ENCODE data around the gene FBXL13.
"Not testable (repeated sequence)": the region's sequence is repeated elsewhere in the genome, so short reads cannot be mapped to it uniquely, and the experiment has no call there.

Gene FBXL13

GRCh38 chr7:103097041-103097440 lies 22.4 kb upstream of the FBXL13 start:
- no peak overlapping the region for H3K4me3 ChIP-seq (ENCODE audit: low read length)
- TF ChIP-seq ZNF274 (IDR thresholded peaks at IDR 0.05; ENCODE audit: low read depth, low read length): no peak

GRCh38 chr7:103095558-103095957 lies 21.0 kb upstream of the FBXL13 start:
- not testable (repeated sequence) for H3K4me3 ChIP-seq (ENCODE audit: low read length)

- no peak for TF ChIP-seq ZNF274 (IDR thresholded peaks at IDR 0.05; ENCODE audit: low read depth, low read length)
- no peak overlapping the region for H3K4me3 ChIP-seq (ENCODE audit: low read length)
Observed at GRCh38 chr7:103094102-103094501, 19.5 kb upstream of the FBXL13 start.

GRCh38 chr7:103093429-103093828 lies 18.8 kb upstream of the FBXL13 start:
- TF ChIP-seq ZNF274 (IDR thresholded peaks at IDR 0.05; ENCODE audit: low read depth, low read length): no peak

GRCh38 chr7:103092321-103092720 lies 17.7 kb upstream of the FBXL13 start:
- not testable (repeated sequence) for H3K4me3 ChIP-seq (ENCODE audit: low read length)

More at GRCh38 chr7:103093429-103093828, 18.8 kb upstream of the FBXL13 start:
- no peak overlapping the region for H3K4me3 ChIP-seq (ENCODE audit: low read length)

GRCh38 chr7:103083210-103083609 lies 8.6 kb upstream of the FBXL13 start:
- no peak for TF ChIP-seq ZNF274 (IDR thresholded peaks at IDR 0.05; ENCODE audit: low read depth, low read length)
- no peak overlapping the region for H3K4me3 ChIP-seq (ENCODE audit: low read length)

GRCh38 chr7:103082497-103082896 lies 7.9 kb upstream of the FBXL13 start:
- no peak for TF ChIP-seq ZNF274 (IDR thresholded peaks at IDR 0.05; ENCODE audit: low read depth, low read length)

GRCh38 chr7:103080923-103081322 lies 6.3 kb upstream of the FBXL13 start:
- no peak overlapping the region for H3K4me3 ChIP-seq (ENCODE audit: low read length)
- TF ChIP-seq ZNF274 (IDR thresholded peaks at IDR 0.05; ENCODE audit: low read depth, low read length): no peak

More at GRCh38 chr7:103082497-103082896, 7.9 kb upstream of the FBXL13 start:
- H3K4me3 ChIP-seq (ENCODE audit: low read length): no peak overlapping the region

GRCh38 chr7:103079836-103080235 lies 5.2 kb upstream of the FBXL13 start:
- no peak for TF ChIP-seq ZNF274 (IDR thresholded peaks at IDR 0.05; ENCODE audit: low read depth, low read length)
- H3K4me3 ChIP-seq (ENCODE audit: low read length): no peak overlapping the region

GRCh38 chr7:103078226-103078625 lies 3.6 kb upstream of the FBXL13 start:
- not testable (repeated sequence) for H3K4me3 ChIP-seq (ENCODE audit: low read length)

- TF ChIP-seq ZNF274 (IDR thresholded peaks at IDR 0.05; ENCODE audit: low read depth, low read length): no peak
- H3K4me3 ChIP-seq (ENCODE audit: low read length): no peak overlapping the region
Observed at GRCh38 chr7:103077318-103077717, 2.7 kb upstream of the FBXL13 start.

- no peak for TF ChIP-seq ZNF274 (IDR thresholded peaks at IDR 0.05; ENCODE audit: low read depth, low read length)
- no peak overlapping the region for H3K4me3 ChIP-seq (ENCODE audit: low read length)
Observed at GRCh38 chr7:103076764-103077163, 2.2 kb upstream of the FBXL13 start.

GRCh38 chr7:103075337-103075918 lies 832 bp upstream of the FBXL13 start:
- TF ChIP-seq ZNF274 (IDR thresholded peaks at IDR 0.05; ENCODE audit: low read depth, low read length): no peak
- H3K4me3 ChIP-seq (ENCODE audit: low read length): peak overlapping the region; percentile 80

GRCh38 chr7:103073989-103074518 lies 542 bp downstream of the FBXL13 start:
- peak overlapping the region; percentile 80; the same call in 1 of the 2 replicates for H3K4me3 ChIP-seq (ENCODE audit: low read length)
- no peak for TF ChIP-seq ZNF274 (IDR thresholded peaks at IDR 0.05; ENCODE audit: low read depth, low read length)

- no peak for TF ChIP-seq ZNF274 (IDR thresholded peaks at IDR 0.05; ENCODE audit: low read depth, low read length)
- H3K4me3 ChIP-seq (ENCODE audit: low read length): no peak overlapping the region
Observed at GRCh38 chr7:103071000-103071399, 3.6 kb downstream of the FBXL13 start.

Data from GM08714 (cell line).